Left ventricle myocardium superior (tissue), 1 donor: ENCODE results near the gene UGT1A6. TPM values are rescaled to one million over a fixed set of nuclear protein-coding genes. Genes with fewer than 3 reads are reported as not detected.

Source experiments
- ATAC-seq: fragments of 200-7000 bp; cut with Tn5 transposase; one replicate; pipeline ENCODE4 v1.9.1; 2020; ENCODE audit warnings: mild to moderate bottlenecking, moderate library complexity
- DNase-seq: peaks from one replicate; pipeline ENCODE4 v3.0.0-alpha.2; 2020
- intact Hi-C: fragments of 100-400 bp; cut with micrococcal nuclease; formaldehyde crosslinking; loops from one replicate; pipeline ENCODE4 v1.11.0; 2022
- total RNA-seq: library from RNA; stranded (reverse); fragmentation: NEBNext Ultra II Directional; extraction: Animal tissue kit (Norgen Biotek cat#: 25700); gene quantifications from one replicate; pipeline ENCODE4 v1.2.1, GENCODE V29; 2021
- donor health status: DM: no; HTN: yes; CAD: no; lungs with severe emphysema.

Gene UGT1A6
- total RNA-seq, 1 donor from 2014 or later, result not detected

- DNase-seq, result no peak
- intact Hi-C loops, result no loop called here
Measured at GRCh38 chr2:233756429-233757081, 63.9 kb downstream of the UGT1A6 start.

GRCh38 chr2:233758141-233758540 lies 65.5 kb downstream of the UGT1A6 start:
- intact Hi-C loops, result no loop called here
- ATAC-seq, result no peak
- DNase-seq, result no peak

More at GRCh38 chr2:233756429-233757081, 63.9 kb downstream of the UGT1A6 start:
- no peak for ATAC-seq

- ATAC-seq, result no peak
- no peak for DNase-seq
- intact Hi-C loops, result no loop called here
Measured at GRCh38 chr2:233758849-233759248, 66.2 kb downstream of the UGT1A6 start.

GRCh38 chr2:233760043-233760442 lies 67.4 kb downstream of the UGT1A6 start, which contains the start of gene UGT1A1:
Gene UGT1A1 (plus strand): TSS chr2:233760270. CDS start chr2:233760288, 18 bp downstream.
- intact Hi-C loops, result no loop called here
- no peak for DNase-seq
- no peak for ATAC-seq

- DNase-seq (no peak), ATAC-seq (no peak)
- intact Hi-C loops, result no loop called here
Measured at GRCh38 chr2:233761040-233761769, 68.5 kb downstream of the UGT1A6 start.

- DNase-seq, result no peak
- intact Hi-C loops, result no loop called here
- ATAC-seq, result no peak
Measured at GRCh38 chr2:233764264-233764663, 71.6 kb downstream of the UGT1A6 start.

- intact Hi-C loops, result no loop called here
- DNase-seq, result no peak
- no peak for ATAC-seq
Measured at GRCh38 chr2:233764761-233765160, 72.1 kb downstream of the UGT1A6 start.

- intact Hi-C loops, result no loop called here
- DNase-seq (no peak), ATAC-seq (no peak)
Measured at GRCh38 chr2:233766416-233766815, 73.7 kb downstream of the UGT1A6 start.

GRCh38 chr2:233768076-233768475 lies 75.4 kb downstream of the UGT1A6 start:
- ATAC-seq (no peak), DNase-seq (no peak)
- intact Hi-C loops, result no loop called here

GRCh38 chr2:233769260-233769659 lies 76.6 kb downstream of the UGT1A6 start:
- DNase-seq (no peak), ATAC-seq (no peak)
- intact Hi-C loops, result no loop called here

GRCh38 chr2:233772153-233772552 lies 79.5 kb downstream of the UGT1A6 start:
- intact Hi-C loops, result no loop called here
- no peak for DNase-seq
- no peak for ATAC-seq

GRCh38 chr2:233772583-233772982 lies 79.9 kb downstream of the UGT1A6 start:
- DNase-seq (no peak), ATAC-seq (no peak)
- intact Hi-C loops, result no loop called here

- intact Hi-C loops, result no loop called here
- ATAC-seq (no peak), DNase-seq (no peak)
Measured at GRCh38 chr2:233773854-233774253, 81.2 kb downstream of the UGT1A6 start.

- DNase-seq (no peak), ATAC-seq (no peak)
- intact Hi-C loops, result no loop called here
Measured at GRCh38 chr2:233775414-233775813, 82.7 kb downstream of the UGT1A6 start.

- no peak for ATAC-seq
- intact Hi-C loops, result no loop called here
- DNase-seq, result no peak
Measured at GRCh38 chr2:233778030-233778429, 85.3 kb downstream of the UGT1A6 start, which contains the start of gene MROH2A. Gene MROH2A (plus strand): TSS chr2:233778330. CDS start chr2:233779359, 1,029 bp downstream.

GRCh38 chr2:233779722-233780121 lies 87.0 kb downstream of the UGT1A6 start:
- ATAC-seq, result no peak
- intact Hi-C loops, result no loop called here
- DNase-seq, result no peak

- intact Hi-C loops, result no loop called here
Measured at GRCh38 chr2:233780771-233781170, 88.1 kb downstream of the UGT1A6 start.

GRCh38 chr2:233789554-233789953 lies 96.9 kb downstream of the UGT1A6 start:
- DNase-seq, result no peak
- no peak for ATAC-seq
- intact Hi-C loops, result no loop called here

More at GRCh38 chr2:233780771-233781170, 88.1 kb downstream of the UGT1A6 start:
- no peak for DNase-seq
- no peak for ATAC-seq

GRCh38 chr2:233791151-233791882 lies 98.6 kb downstream of the UGT1A6 start:
- intact Hi-C loops, result no loop called here
- no peak for DNase-seq
- ATAC-seq, result no peak

GRCh38 chr2:233791883-233792329 lies 99.2 kb downstream of the UGT1A6 start:
- intact Hi-C loops, result no loop called here
- DNase-seq, result no peak
- ATAC-seq, result no peak
